GM12891 (cell line): ENCODE data around the gene STXBP6.

ENCODE experiments used
- POLR2A ChIP-seq: IDR thresholded peaks from 2 replicates; pipeline ENCODE4 v1.6.1; 2011; ENCODE audit warnings: low read depth, low read length, control low read depth
- POLR2AphosphoS5 ChIP-seq: IDR thresholded peaks from 2 replicates; pipeline ENCODE4 v1.6.1; 2011; ENCODE audit warnings: low read depth, low read length, control low read depth
- POU2F2 ChIP-seq: IDR thresholded peaks from 2 replicates; pipeline ENCODE4 v1.6.1; 2011; ENCODE audit warnings: low read depth, mild to moderate bottlenecking, control low read depth, low read length, moderate library complexity
- SPI1 ChIP-seq: IDR thresholded peaks from 2 replicates; pipeline ENCODE4 v1.6.1; 2011; ENCODE audit warnings: low read depth, low read length, control low read depth
- TAF1 ChIP-seq: IDR thresholded peaks from 2 replicates; pipeline ENCODE4 v1.6.1; 2011; ENCODE audit warnings: low read depth, low read length, control low read depth

DNA sequence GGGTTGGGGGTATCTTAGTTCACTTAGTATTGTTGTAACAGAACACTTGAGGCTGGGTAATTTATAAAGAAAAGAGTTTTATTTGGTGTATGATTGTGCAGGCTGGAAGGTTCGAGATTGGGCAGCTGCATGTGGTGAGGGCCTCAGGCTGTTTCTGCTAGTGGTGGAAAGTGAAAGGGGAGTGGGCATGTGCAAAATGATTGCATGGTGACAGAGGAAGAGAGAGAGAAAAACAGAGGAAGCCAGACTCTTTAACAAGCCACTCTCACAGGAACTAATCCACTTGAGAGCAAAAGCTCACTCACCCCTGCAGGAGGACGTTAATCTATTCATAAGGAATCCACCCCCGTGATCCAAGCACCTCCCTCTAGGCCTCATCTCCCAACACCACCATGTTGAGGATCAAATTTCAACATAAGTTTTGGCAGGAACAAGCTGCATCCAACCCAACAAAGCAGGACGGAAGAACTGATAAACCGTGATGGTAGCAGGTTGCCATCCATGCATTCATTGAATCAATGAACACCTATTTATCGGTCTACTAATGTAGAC is 251.0 kb downstream of the STXBP6 start:
- no peak for TF ChIP-seq POLR2A
- no peak for TF ChIP-seq TAF1
- no peak for TF ChIP-seq SPI1
- no peak for TF ChIP-seq POLR2AphosphoS5
- TF ChIP-seq POU2F2 = no peak
